DND-41 (cell line): ENCODE measurements around the gene SALL4.

ENCODE experiments used
- ATAC-seq: fragments of 200-7000 bp; cut with Tn5 transposase; 3 replicates; pipeline ENCODE4 v1.9.1; 2021; ENCODE audit warnings: low read depth; ENCODE audit not compliant: insufficient read depth
- DNase-seq: peaks from one replicate; pipeline ENCODE4 v3.0.0-alpha.2; 2020
- H2AFZ ChIP-seq: 2 replicates; pipeline ENCODE4 v1.6.0; 2012; ENCODE audit warnings: low read depth, low read length
- H3K27ac ChIP-seq: 2 replicates; pipeline ENCODE4 v1.5.1; 2012; ENCODE audit warnings: low read length, inconsistent platforms
- H3K27me3 ChIP-seq: fragments of 200-600 bp; sonication (generic); 2 replicates; pipeline ENCODE4 v1.6.0; 2012; ENCODE audit warnings: low read length, mild to moderate bottlenecking, inconsistent platforms; ENCODE audit not compliant: insufficient read depth, poor library complexity
- H3K36me3 ChIP-seq: 2 replicates; pipeline ENCODE4 v1.5.1; 2012; ENCODE audit warnings: low read length, inconsistent platforms; ENCODE audit not compliant: insufficient read depth
- H3K4me1 ChIP-seq: 2 replicates; pipeline ENCODE4 v1.5.1; 2012; ENCODE audit warnings: mild to moderate bottlenecking, low read length; ENCODE audit not compliant: insufficient read depth
- H3K4me2 ChIP-seq: 2 replicates; pipeline ENCODE4 v1.6.0; 2012; ENCODE audit warnings: mild to moderate bottlenecking, moderate library complexity, low read length, inconsistent platforms; ENCODE audit not compliant: insufficient read depth
- H3K4me3 ChIP-seq, 2 experiments: fragments of 200-600 bp in 1 of 2; shearing (Covaris generic) in 1 of 2; 2 replicates each; pipeline ENCODE4 v1.5.1; 2012 to 2016; ENCODE audit warnings: inconsistent platforms in 2 of 2, low read length in 2 of 2, mild to moderate bottlenecking in 2 of 2, low read depth in 1 of 2, moderate library complexity in 1 of 2
- H3K79me2 ChIP-seq: 2 replicates; pipeline ENCODE4 v1.6.0; 2012; ENCODE audit warnings: low read length, inconsistent platforms; ENCODE audit not compliant: insufficient read depth
- H3K9ac ChIP-seq: 2 replicates; pipeline ENCODE4 v1.6.0; 2012; ENCODE audit warnings: low read depth, mild to moderate bottlenecking, inconsistent platforms, low read length, moderate library complexity
- H3K9me3 ChIP-seq: 2 replicates; pipeline ENCODE4 v1.5.1; 2012; ENCODE audit warnings: low read length, moderate library complexity, mild to moderate bottlenecking, inconsistent platforms; ENCODE audit not compliant: insufficient read depth, severe bottlenecking
- H4K20me1 ChIP-seq: 2 replicates; pipeline ENCODE4 v1.6.0; 2012; ENCODE audit warnings: low read length; ENCODE audit not compliant: insufficient read depth
- EZH2 ChIP-seq: IDR thresholded peaks from 3 replicates; pipeline ENCODE4 v1.6.1; 2012; ENCODE audit warnings: borderline replicate concordance, low read depth, mild to moderate bottlenecking, moderate library complexity, low read length, inconsistent platforms; ENCODE audit not compliant: severe bottlenecking
- TF ChIP-seq, protein P1 (sequence below): IDR thresholded peaks from 2 replicates; pipeline ENCODE4 v1.5.1; 2012; ENCODE audit warnings: borderline replicate concordance, low read length, moderate library complexity, mild to moderate bottlenecking; ENCODE audit not compliant: poor library complexity, severe bottlenecking; ENCODE audit errors: extremely low read depth

SALL4 gene

DNA sequence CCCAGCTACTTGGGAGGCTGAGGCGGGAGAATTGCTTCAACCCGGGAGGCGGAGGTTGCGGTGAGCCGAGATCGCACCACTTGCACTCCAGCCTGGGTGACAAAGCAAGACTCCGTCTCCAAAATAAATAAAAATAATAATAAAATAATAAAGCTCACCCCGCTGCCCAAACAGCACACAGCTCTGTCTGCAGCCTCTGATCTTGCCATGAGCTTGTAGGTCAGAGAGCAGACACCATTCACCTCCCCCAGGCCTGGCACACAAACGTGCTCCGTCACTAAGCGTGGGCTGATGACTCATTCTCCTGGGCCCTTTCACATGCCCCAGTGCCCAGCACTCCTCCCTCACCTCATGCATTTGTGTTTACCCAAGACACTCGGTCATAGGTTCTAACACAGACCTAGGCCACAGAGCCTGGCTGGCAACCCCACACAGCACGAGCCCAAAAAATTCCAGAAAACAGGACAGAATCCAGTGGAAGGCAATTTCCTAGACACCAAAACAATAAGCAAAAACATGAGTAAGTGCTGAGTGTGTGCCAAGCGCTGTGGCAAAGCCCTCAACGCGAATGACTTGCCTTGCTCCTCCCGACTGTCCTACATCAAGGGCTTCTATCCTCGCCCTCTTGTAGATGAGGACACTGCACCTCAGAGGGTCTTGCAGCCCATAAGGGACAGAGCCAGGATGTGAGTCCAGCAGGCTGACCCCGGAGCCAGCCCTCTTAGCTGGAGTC is 52.1 kb downstream of the SALL4 start:
- Histone ChIP-seq H3K4me2 (no peak overlapping the region), H3K4me1 (no peaks in the 10 kb centered on the region), H3K79me2 (no peaks in the 10 kb centered on the region), H3K9ac (no peak overlapping the region), H3K4me3 (no peak overlapping the region), H3K27ac (no peak overlapping the region), H4K20me1 (no peaks in the 10 kb centered on the region; the same call in 1 of the 2 replicates), H3K9me3 (no peaks in the 10 kb centered on the region), H2AFZ (no peak overlapping the region), H3K36me3 (no peaks in the 10 kb centered on the region), H3K27me3 (no peaks in the 10 kb centered on the region)
- no peak for TF ChIP-seq EZH2
- TF ChIP-seq, protein P1, sequence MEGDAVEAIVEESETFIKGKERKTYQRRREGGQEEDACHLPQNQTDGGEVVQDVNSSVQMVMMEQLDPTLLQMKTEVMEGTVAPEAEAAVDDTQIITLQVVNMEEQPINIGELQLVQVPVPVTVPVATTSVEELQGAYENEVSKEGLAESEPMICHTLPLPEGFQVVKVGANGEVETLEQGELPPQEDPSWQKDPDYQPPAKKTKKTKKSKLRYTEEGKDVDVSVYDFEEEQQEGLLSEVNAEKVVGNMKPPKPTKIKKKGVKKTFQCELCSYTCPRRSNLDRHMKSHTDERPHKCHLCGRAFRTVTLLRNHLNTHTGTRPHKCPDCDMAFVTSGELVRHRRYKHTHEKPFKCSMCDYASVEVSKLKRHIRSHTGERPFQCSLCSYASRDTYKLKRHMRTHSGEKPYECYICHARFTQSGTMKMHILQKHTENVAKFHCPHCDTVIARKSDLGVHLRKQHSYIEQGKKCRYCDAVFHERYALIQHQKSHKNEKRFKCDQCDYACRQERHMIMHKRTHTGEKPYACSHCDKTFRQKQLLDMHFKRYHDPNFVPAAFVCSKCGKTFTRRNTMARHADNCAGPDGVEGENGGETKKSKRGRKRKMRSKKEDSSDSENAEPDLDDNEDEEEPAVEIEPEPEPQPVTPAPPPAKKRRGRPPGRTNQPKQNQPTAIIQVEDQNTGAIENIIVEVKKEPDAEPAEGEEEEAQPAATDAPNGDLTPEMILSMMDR, result no peak
- ATAC-seq (no peak), DNase-seq (no peak)

DNA sequence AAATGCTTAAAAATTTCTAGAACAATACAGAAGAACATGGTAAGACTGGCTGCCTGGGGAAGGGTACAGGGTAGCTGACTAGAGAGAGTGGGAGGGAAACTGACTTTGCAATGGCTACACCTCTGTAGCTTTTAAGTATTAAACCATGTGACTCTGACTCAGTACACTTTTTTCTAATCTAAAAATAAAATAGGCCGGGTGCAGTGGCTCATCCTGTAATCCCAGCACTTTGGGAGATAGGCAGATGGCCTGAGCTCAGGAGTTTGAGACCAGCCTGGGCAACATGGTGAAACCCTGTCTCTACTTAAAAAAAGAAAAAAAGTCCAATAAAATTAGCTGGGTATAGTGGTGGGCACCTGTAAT is 52.7 kb downstream of the SALL4 start:
- Histone ChIP-seq H3K4me2 (no peak overlapping the region), H4K20me1 (no peaks in the 10 kb centered on the region; the same call in 1 of the 2 replicates), H3K9me3 (no peaks in the 10 kb centered on the region), H3K27ac (no peak overlapping the region), H2AFZ (no peak overlapping the region), H3K4me1 (no peaks in the 10 kb centered on the region), H3K79me2 (no peaks in the 10 kb centered on the region), H3K4me3 (no peak overlapping the region), H3K36me3 (no peaks in the 10 kb centered on the region), H3K27me3 (no peaks in the 10 kb centered on the region), H3K9ac (no peak overlapping the region)
- no peak for ATAC-seq
- no peak for DNase-seq
- TF ChIP-seq, protein P1, result no peak
- TF ChIP-seq EZH2, result no peak

DNA sequence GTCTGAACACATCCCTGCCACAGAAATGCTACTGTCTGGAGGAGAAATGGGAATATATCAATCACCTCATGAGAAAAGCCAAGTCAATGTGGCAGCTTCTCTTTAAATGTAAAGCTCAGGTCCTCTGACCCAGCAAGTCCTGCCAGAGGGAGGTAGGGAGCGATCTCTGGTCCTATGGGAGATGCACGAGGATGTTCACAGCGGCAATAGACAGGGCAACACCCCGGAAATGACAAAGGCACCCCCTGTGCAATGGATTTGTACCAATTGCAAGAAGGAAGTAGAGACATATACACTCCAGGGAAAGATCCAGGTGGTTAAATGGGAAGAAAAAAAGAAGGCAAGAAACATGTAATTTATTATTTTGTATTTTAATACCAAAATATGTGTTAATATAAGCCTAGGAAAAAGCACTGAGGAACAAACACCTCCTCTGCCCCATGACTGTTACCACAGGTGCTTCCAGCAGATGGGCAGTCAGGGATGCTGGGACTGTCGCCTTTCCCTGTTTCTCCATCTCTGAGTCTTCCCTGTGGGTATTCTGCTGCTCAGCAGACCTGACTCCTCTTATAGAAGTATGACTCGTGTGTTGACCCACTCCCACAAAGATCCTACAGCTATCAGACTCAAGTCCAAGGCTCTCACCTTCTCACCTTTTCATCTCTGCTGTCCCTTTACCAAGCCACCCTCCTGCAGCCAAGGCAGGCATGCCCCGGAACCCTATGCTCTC is 55.0 kb downstream of the SALL4 start:
- Histone ChIP-seq H4K20me1 (no peaks in the 10 kb centered on the region; the same call in 1 of the 2 replicates), H3K36me3 (no peaks in the 10 kb centered on the region), H2AFZ (no peak overlapping the region), H3K79me2 (no peaks in the 10 kb centered on the region), H3K4me1 (no peaks in the 10 kb centered on the region), H3K4me2 (no peak overlapping the region), H3K27me3 (no peaks in the 10 kb centered on the region), H3K9ac (no peak overlapping the region), H3K4me3 (no peak overlapping the region), H3K27ac (no peak overlapping the region), H3K9me3 (no peaks in the 10 kb centered on the region)
- TF ChIP-seq, protein P1, result no peak
- TF ChIP-seq EZH2, result no peak
- no peak for DNase-seq
- ATAC-seq, result no peak
